ENCODE data around the gene OR5A2.

DNA sequence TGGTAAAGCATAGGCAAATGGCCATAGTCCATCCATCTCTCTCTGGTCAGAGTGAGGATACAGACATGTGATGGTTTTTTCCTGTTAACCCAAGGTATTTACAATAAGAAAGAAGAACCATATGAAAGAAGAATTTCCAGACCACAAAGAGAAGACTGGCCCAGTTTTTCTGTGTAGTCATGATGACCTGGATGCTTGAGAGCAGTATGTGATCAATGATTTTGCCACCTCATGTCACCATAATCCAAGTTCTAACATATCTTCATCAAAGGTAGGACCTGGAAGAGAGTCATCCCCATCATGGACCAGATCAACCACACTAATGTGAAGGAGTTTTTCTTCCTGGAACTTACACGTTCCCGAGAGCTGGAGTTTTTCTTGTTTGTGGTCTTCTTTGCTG, 30.4 kb upstream of the OR5A2 start, which contains the start of gene OR4D6:
- TF ChIP-seq, protein P1, sequence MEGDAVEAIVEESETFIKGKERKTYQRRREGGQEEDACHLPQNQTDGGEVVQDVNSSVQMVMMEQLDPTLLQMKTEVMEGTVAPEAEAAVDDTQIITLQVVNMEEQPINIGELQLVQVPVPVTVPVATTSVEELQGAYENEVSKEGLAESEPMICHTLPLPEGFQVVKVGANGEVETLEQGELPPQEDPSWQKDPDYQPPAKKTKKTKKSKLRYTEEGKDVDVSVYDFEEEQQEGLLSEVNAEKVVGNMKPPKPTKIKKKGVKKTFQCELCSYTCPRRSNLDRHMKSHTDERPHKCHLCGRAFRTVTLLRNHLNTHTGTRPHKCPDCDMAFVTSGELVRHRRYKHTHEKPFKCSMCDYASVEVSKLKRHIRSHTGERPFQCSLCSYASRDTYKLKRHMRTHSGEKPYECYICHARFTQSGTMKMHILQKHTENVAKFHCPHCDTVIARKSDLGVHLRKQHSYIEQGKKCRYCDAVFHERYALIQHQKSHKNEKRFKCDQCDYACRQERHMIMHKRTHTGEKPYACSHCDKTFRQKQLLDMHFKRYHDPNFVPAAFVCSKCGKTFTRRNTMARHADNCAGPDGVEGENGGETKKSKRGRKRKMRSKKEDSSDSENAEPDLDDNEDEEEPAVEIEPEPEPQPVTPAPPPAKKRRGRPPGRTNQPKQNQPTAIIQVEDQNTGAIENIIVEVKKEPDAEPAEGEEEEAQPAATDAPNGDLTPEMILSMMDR (IDR thresholded peaks at IDR 0.05), result no peak
- TF ChIP-seq POLR2A (IDR thresholded peaks at IDR 0.05), result no peak
